Activated T-helper 17 cell treated with anti-CD3 and anti-CD28 coated beads, Interleukin-2, amount 50 U/mL, for 72 hours (primary cell): ENCODE data around the gene ST3GAL4. TPM values are rescaled to one million over a fixed set of nuclear protein-coding genes. Genes with fewer than 3 reads are reported as not detected.

Experiments used
- ATAC-seq: fragments of 150-1000 bp; cut with Tn5 transposase; replicated peaks from 2 replicates; pipeline ENCODE4 v1.10.0; 2021; ENCODE audit warnings: mild to moderate bottlenecking, moderate library complexity
- H3K27ac Mint-ChIP-seq: one replicate; pipeline ENCODE4 v1.8.0; 2022; ENCODE audit warnings: mixed read lengths
- H3K27me3 Mint-ChIP-seq: one replicate; pipeline ENCODE4 v1.8.0; 2022; ENCODE audit warnings: mixed read lengths
- H3K36me3 Mint-ChIP-seq: one replicate; pipeline ENCODE4 v1.8.0; 2022; ENCODE audit warnings: low read depth, mild to moderate bottlenecking, mixed read lengths
- H3K4me1 Mint-ChIP-seq: one replicate; pipeline ENCODE4 v1.8.0; 2022; ENCODE audit warnings: mixed read lengths
- H3K4me3 Mint-ChIP-seq: one replicate; pipeline ENCODE4 v1.8.0; 2022; ENCODE audit warnings: mild to moderate bottlenecking, mixed read lengths
- H3K9me3 Mint-ChIP-seq: one replicate; pipeline ENCODE4 v1.8.0; 2022; ENCODE audit warnings: mixed read lengths
- total RNA-seq, 2 donors: library from RNA; stranded (reverse); gene quantifications; one replicate each; pipeline ENCODE4 v1.2.3, GENCODE V29; 2022

Gene ST3GAL4
- total RNA-seq, 2 donors from 2014 or later: 10.0 to 16.2 TPM

- no peak overlapping the region for H3K27ac Mint-ChIP-seq
- ATAC-seq: no peak
- H3K36me3 Mint-ChIP-seq: no peaks in the 10 kb centered on the region
- no peaks in the 10 kb centered on the region for H3K4me1 Mint-ChIP-seq
- no peaks in the 10 kb centered on the region for H3K27me3 Mint-ChIP-seq
- H3K4me3 Mint-ChIP-seq: no peak overlapping the region
- no peaks in the 10 kb centered on the region for H3K9me3 Mint-ChIP-seq
Observed at GRCh38 chr11:126430581-126431335, 75.3 kb downstream of the ST3GAL4 start.

- no peak overlapping the region for H3K4me3 Mint-ChIP-seq
- ATAC-seq: no peak
- no peak overlapping the region for H3K27ac Mint-ChIP-seq
- H3K4me1 Mint-ChIP-seq: no peaks in the 10 kb centered on the region
- H3K36me3 Mint-ChIP-seq: no peaks in the 10 kb centered on the region
- no peaks in the 10 kb centered on the region for H3K9me3 Mint-ChIP-seq
- no peaks in the 10 kb centered on the region for H3K27me3 Mint-ChIP-seq
Observed at GRCh38 chr11:126431401-126432064, 76.0 kb downstream of the ST3GAL4 start.

GRCh38 chr11:126432065-126432461, 76.6 kb downstream of the ST3GAL4 start:
- Mint-ChIP-seq H3K4me3 (no peak overlapping the region), H3K4me1 (no peaks in the 10 kb centered on the region)

GRCh38 chr11:126432525-126432924, 77.0 kb downstream of the ST3GAL4 start:
- H3K27ac Mint-ChIP-seq: no peak overlapping the region
- H3K9me3 Mint-ChIP-seq: no peaks in the 10 kb centered on the region
- no peaks in the 10 kb centered on the region for H3K36me3 Mint-ChIP-seq
- no peaks in the 10 kb centered on the region for H3K4me1 Mint-ChIP-seq
- no peaks in the 10 kb centered on the region for H3K27me3 Mint-ChIP-seq
- ATAC-seq: no peak
- H3K4me3 Mint-ChIP-seq: no peak overlapping the region

More at GRCh38 chr11:126432065-126432461, 76.6 kb downstream of the ST3GAL4 start:
- H3K36me3 Mint-ChIP-seq: no peaks in the 10 kb centered on the region
- no peak overlapping the region for H3K27ac Mint-ChIP-seq
- no peaks in the 10 kb centered on the region for H3K9me3 Mint-ChIP-seq
- no peaks in the 10 kb centered on the region for H3K27me3 Mint-ChIP-seq
- ATAC-seq: no peak

GRCh38 chr11:126433244-126433846, 77.9 kb downstream of the ST3GAL4 start:
- H3K27me3 Mint-ChIP-seq: no peaks in the 10 kb centered on the region
- no peaks in the 10 kb centered on the region for H3K36me3 Mint-ChIP-seq
- H3K4me1 Mint-ChIP-seq: no peaks in the 10 kb centered on the region
- H3K27ac Mint-ChIP-seq: no peak overlapping the region
- ATAC-seq: no peak
- H3K4me3 Mint-ChIP-seq: no peak overlapping the region
- H3K9me3 Mint-ChIP-seq: no peaks in the 10 kb centered on the region

GRCh38 chr11:126433989-126434949, 78.8 kb downstream of the ST3GAL4 start:
- Mint-ChIP-seq H3K27me3 (no peaks in the 10 kb centered on the region), H3K4me3 (no peak overlapping the region), H3K27ac (no peak overlapping the region), H3K36me3 (no peaks in the 10 kb centered on the region), H3K9me3 (no peaks in the 10 kb centered on the region), H3K4me1 (no peaks in the 10 kb centered on the region)
- ATAC-seq: no peak

- Mint-ChIP-seq H3K9me3 (no peaks in the 10 kb centered on the region), H3K27ac (no peak overlapping the region), H3K4me3 (no peak overlapping the region), H3K36me3 (no peaks in the 10 kb centered on the region), H3K27me3 (no peaks in the 10 kb centered on the region), H3K4me1 (no peaks in the 10 kb centered on the region)
- ATAC-seq: no peak
Observed at GRCh38 chr11:126434950-126435335, 79.5 kb downstream of the ST3GAL4 start.

- no peaks in the 10 kb centered on the region for H3K27me3 Mint-ChIP-seq
- H3K4me1 Mint-ChIP-seq: no peaks in the 10 kb centered on the region
- no peak overlapping the region for H3K4me3 Mint-ChIP-seq
- H3K27ac Mint-ChIP-seq: no peak overlapping the region
- no peaks in the 10 kb centered on the region for H3K36me3 Mint-ChIP-seq
- no peak for ATAC-seq
- H3K9me3 Mint-ChIP-seq: no peaks in the 10 kb centered on the region
Observed at GRCh38 chr11:126436209-126436755, 80.8 kb downstream of the ST3GAL4 start.

- Mint-ChIP-seq H3K4me3 (no peak overlapping the region), H3K27me3 (peaks cover 3% of the 10 kb centered on the region), H3K9me3 (no peaks in the 10 kb centered on the region), H3K36me3 (no peaks in the 10 kb centered on the region), H3K27ac (no peak overlapping the region), H3K4me1 (no peaks in the 10 kb centered on the region)
- no peak for ATAC-seq
Observed at GRCh38 chr11:126437731-126438130, 82.2 kb downstream of the ST3GAL4 start.

GRCh38 chr11:126438272-126438671, 82.8 kb downstream of the ST3GAL4 start:
- no peak overlapping the region for H3K27ac Mint-ChIP-seq
- no peak for ATAC-seq
- H3K4me1 Mint-ChIP-seq: no peaks in the 10 kb centered on the region
- H3K9me3 Mint-ChIP-seq: no peaks in the 10 kb centered on the region
- peaks cover 5% of the 10 kb centered on the region for H3K27me3 Mint-ChIP-seq
- no peaks in the 10 kb centered on the region for H3K36me3 Mint-ChIP-seq
- H3K4me3 Mint-ChIP-seq: no peak overlapping the region

- H3K27me3 Mint-ChIP-seq: peaks cover 10% of the 10 kb centered on the region
Observed at GRCh38 chr11:126438691-126439090, 83.2 kb downstream of the ST3GAL4 start.

GRCh38 chr11:126440276-126440675, 84.8 kb downstream of the ST3GAL4 start:
- H3K27me3 Mint-ChIP-seq: peaks cover 10% of the 10 kb centered on the region
- H3K4me3 Mint-ChIP-seq: no peak overlapping the region
- no peaks in the 10 kb centered on the region for H3K9me3 Mint-ChIP-seq
- no peak overlapping the region for H3K27ac Mint-ChIP-seq
- no peaks in the 10 kb centered on the region for H3K4me1 Mint-ChIP-seq
- ATAC-seq: no peak
- no peaks in the 10 kb centered on the region for H3K36me3 Mint-ChIP-seq

More at GRCh38 chr11:126438691-126439090, 83.2 kb downstream of the ST3GAL4 start:
- Mint-ChIP-seq H3K36me3 (no peaks in the 10 kb centered on the region), H3K9me3 (no peaks in the 10 kb centered on the region), H3K27ac (no peak overlapping the region), H3K4me3 (no peak overlapping the region), H3K4me1 (no peaks in the 10 kb centered on the region)
- ATAC-seq: no peak

- Mint-ChIP-seq H3K36me3 (no peaks in the 10 kb centered on the region), H3K4me1 (no peaks in the 10 kb centered on the region), H3K4me3 (no peak overlapping the region), H3K9me3 (no peaks in the 10 kb centered on the region), H3K27me3 (peaks cover 10% of the 10 kb centered on the region), H3K27ac (no peak overlapping the region)
- ATAC-seq: peak; percentile 72
Observed at GRCh38 chr11:126440792-126441514, 85.5 kb downstream of the ST3GAL4 start.
